OCI-LY7 (cell line): ENCODE data around the gene RUFY2.

ENCODE experiments used
- CTCF ChIP-seq: fragments of 200-600 bp; sonication (generic); conservative IDR thresholded peaks from 2 replicates; pipeline ENCODE4 v1.5.1; 2014; ENCODE audit warnings: mild to moderate bottlenecking, antibody characterized with exemption, low read length, moderate library complexity, mixed read lengths
- EZH2phosphoT487 ChIP-seq: fragments of 200-600 bp; sonication (generic); IDR thresholded peaks from 2 replicates; pipeline ENCODE4 v1.6.1; 2018; ENCODE audit warnings: low read depth, borderline replicate concordance, mild to moderate bottlenecking, mixed run types, antibody characterized with exemption, low read length, moderate library complexity, mixed read lengths

GRCh38 chr10:68366600-68366999, 40.5 kb downstream of the RUFY2 start:
- TF ChIP-seq CTCF, result no peak
- TF ChIP-seq EZH2phosphoT487, result no peak
